PFSK-1 (cell line): ENCODE data around the gene SPIN1.

Source experiments
- POLR2AphosphoS5 ChIP-seq: IDR thresholded peaks from 2 replicates; pipeline ENCODE4 v1.6.1; 2012; ENCODE audit warnings: low read depth, mild to moderate bottlenecking, control low read depth, low read length, moderate library complexity
- SIN3A ChIP-seq: IDR thresholded peaks from 2 replicates; pipeline ENCODE4 v1.6.1; 2012; ENCODE audit warnings: mild to moderate bottlenecking, low read length, moderate library complexity, borderline replicate concordance; ENCODE audit not compliant: insufficient read depth

GRCh38 chr9:88502552-88503034, 114.3 kb downstream of the SPIN1 start:
- TF ChIP-seq POLR2AphosphoS5 (no peak), SIN3A (no peak)
